ENCODE results near the gene RNF20.
"Not testable (repeated sequence)": the region's sequence is repeated elsewhere in the genome, so short reads cannot be mapped to it uniquely, and the experiment has no call there.

RNF20 gene

DNA sequence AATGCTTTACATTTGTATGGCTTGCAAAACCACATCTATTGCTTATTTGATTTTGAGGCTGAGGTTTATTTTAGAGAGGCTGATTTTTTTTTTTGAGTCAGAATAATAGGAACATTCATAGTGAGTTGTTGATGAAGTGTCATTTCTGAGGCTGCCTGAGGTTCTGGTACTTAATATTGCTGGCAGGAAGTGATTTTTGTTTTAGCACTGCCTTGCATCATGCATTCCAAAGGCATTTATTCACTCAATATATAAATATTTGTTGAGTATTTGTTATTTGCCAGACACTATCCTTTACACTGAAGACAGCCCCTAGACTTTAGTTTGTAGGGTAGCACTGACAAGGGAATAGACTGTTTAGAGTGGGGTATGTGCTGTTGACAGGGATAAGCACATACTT is 2.7 kb downstream of the RNF20 start:
- DNase-seq = no peak

DNA sequence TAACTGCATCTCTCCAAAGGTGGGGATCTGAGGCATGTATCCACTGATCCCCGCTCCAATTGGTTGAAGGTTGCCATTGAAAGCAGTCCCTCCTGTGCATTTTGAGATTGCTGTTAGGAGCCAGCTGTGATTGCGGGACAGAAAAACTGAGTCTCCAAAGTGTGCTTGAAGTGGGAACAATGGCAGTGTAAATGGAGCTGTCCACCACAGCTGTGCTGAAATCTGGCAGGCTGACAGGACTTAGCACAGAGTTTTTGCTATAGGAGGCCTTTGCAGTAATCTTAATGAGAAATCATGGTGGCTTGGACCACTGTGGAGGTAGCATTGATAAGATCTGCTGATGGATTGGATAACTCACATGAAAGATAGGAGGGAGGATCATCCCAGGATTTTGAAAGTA is 3.3 kb downstream of the RNF20 start:
- DNase-seq = peak; percentile 4 to 40

DNA sequence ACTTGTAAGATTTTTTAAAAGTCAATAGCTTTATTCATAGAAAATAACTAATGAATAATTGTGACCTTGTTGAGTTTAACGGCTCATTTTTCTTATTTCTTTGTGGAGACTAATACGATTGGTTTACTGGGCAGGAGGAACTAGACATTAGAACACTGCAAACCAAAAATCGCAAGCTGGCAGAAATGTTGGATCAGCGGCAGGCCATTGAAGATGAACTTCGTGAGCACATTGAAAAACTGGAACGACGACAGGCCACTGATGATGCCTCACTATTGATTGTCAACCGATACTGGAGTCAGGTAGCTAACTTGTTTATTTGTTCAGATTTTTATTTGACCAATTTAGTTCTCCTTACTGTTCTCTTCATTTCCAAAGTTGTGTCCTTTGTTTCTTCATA is 6.4 kb downstream of the RNF20 start:
- no peak for DNase-seq

DNA sequence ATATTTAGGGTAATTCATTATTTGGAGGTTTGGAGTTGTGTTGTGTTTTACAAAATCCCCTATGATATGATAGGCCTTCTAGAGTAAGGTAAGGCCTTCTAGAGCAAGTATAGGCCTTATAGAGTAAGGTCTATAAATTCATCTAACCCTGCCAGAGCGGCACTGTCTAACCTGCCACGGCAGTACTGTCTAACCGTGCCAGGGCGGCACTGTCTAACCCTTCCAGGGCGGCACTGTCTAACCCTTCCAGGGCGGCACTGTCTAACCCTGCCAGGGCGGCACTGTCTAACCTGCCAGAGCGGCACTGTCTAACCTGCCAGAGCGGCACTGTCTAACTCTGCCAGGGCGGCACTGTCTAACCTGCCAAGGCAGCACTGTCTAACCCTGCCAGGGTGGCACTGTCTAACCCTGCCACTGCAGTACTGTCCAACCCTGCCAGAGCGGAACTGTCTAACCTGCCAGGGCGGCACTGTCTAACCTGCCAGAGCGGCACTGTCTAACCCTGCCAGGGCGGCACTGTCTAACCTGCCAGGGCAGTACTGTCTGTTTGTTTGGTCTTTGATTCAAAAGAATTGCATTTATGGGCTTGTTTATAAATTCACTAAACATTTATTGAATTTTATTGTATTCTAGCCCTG is 9.6 kb downstream of the RNF20 start:
- no peak for DNase-seq

DNA sequence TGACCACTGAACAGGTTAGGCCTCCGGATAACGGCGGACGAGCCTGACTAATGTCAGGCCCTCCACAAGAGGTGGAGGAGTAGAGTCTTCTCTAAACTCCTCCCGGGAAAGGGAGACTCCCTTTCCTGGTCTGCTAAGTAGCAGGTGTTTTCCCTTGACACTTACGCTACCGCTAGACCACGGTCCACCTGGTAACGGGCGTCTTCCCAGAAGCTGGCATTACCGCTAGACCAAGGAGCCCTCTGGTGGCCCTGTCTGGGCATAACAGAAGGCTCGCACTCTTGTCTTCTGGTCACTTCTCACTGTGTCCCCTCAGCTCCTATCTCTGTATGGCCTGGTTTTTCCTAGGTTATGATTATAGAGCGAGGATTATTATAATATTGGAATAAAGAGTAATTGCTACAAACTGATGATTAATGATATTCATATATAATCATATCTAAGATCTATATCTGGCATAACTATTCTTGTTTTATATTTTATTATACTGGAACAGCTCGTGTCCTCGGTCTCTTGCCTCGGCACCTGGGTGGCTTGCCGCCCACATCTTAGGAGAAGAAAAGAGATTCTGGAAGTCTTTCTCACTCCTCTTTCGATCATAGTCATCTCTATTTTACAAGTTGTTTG is 15.9 kb downstream of the RNF20 start:
- DNase-seq = not testable (repeated sequence)

DNA sequence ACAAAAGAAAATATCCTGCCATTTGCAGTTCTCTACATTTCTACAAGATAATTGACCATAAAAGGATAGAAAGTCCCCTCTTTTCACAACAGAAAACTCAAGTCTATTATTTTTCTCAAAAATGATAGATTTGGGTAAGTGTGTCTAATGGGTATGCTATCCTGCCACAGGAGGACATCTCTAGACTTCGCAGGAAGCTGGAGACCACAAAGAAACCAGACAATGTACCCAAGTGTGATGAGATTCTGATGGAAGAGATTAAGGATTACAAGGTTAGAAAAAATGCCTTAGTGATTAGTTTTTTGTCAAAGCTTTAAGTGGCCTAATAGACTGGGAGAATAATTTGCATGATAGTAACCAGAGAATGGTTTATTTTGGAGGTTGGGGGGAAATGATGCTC is 28.1 kb downstream of the RNF20 start:
- no peak for DNase-seq

DNA sequence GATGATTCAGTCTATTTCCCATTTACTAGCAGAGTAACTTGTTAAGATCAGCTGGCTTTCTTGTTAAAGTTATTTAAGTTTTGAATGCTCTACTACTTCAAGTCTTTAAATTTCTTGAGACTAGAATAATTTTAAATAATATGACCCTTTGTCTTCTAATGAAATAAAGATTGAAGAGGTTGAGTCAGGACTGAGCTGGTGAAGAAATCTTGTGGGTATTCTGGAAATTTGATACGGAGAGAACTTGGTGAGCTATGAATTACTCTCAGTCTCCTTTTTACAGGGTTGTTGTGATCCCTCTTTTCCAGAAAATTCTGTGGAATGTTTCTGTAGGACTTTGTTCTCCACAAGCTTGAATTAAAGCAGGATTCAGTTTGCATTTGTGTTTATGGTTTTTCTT is 29.3 kb downstream of the RNF20 start:
- DNase-seq = no peak

DNA sequence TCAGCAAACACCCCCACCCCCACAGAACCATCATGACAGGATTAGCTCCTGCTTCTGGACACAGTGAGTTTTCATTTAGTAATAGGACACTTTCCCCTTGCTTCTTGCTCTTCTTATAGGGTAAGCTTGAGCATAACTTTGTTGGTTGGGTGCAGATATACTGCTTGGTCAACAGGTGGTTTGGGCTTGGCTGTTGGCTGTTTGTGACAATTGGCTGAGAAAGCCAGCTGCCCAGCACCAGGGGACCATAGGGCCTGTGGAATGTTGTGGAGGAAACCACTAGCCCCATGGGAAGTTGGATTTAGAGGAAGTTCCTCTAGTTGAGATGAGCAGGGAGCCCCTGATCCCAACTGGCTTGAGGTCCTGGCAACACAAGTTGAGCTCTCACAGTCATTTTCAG is 30.6 kb downstream of the RNF20 start:
- DNase-seq = no peak

DNA sequence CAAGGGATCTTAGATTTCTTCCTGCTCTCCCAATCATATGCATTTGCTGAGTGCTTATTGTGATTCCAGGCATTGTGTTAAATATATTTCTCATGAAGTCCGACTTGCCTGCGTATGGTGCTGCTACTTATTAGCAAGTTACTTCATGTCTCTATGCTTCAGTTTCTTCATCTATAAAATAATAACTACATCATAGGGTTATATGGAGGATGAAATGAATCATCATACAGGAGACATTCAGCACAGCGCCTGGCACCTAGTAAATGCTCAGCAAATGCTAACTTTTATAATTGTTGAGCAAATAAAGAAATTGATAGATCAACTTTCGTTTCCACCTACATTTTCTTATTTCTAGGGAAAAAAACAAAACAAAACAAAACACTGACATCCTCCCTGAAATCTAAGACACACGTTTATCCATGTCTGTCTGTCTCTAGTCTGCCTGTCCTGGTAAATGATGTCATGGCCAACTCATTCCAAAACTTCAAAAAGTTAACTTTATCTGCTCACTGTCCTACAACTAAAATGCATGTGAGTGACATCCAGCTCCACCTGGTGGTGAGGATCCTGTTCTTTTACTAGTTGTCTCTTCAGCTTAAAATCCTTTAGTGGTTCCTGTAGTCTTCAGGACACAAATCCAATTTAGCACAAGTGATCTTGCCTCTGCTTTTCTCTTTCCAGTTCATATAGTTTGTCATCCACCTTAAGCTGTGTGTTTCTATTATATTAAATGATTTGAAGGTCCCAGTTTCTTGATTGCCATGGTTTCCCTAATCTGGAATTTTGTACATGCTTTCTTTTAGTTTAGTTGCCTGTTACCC is 33.5 kb downstream of the RNF20 start:
- peak; percentile 56 to 68 for DNase-seq

DNA sequence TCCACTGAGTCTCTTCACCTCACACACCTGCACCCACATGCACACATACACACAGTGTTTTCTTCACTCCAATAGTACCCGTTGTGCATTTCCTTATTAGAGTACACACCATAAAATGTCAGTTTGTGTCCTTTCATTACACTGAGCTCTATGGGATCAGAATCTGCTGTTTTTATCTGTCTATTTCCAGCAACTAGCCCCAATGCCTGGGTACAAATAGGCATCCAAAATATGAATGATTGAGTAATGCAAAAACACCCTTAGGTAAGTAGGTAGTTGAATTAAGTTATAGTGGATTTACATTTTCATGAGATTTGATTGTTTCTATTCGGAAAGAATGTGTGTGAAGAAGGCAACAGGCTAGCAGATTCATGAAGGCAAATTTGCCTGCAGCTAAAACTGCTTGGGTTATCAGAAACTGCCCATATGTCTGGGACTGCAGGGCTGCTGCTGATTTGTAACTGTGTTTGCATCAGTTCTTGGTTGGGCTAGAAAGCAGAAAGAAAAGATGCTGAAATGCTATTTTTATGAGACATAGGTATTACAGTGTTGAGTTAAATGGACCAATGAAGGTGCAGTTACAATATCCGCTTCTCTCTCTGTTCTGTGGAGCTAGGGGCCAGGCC is 34.2 kb downstream of the RNF20 start:
- no peak for DNase-seq

DNA sequence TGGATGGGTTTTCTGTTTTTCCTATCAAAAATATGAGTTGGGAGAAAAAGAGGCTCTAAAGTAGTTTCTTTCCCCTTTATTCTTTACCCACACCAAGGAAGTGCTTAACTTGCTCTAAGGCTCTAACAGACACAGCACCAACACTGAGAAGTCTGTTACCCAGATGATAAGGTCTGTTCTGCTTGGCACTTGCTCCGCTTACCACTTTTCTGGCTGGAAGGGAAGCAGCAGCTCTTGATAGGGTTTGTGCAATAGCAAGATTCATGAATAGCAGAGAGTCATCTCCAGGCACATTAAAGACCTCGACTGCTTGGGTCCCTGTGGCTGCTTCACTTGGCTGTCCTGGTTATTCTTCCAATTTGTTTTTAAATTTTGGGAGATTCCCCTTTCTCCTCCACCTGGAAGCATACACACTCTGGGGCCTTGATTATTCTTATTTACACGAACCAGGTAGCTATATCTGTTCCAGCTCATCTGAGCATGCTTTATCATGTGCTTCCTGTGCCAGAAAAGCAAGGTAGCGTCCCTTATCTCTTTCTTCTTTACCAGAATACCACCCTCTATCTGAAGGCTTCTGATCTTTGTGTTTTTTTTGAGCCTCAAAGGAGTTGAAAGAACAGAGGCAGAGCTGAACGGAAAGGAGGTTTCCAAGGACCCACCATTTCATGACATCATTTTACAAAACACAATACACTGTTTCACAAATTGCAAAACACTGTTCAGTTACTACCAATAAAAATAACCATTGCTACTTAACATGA is 36.3 kb downstream of the RNF20 start:
- no peak for DNase-seq

DNA sequence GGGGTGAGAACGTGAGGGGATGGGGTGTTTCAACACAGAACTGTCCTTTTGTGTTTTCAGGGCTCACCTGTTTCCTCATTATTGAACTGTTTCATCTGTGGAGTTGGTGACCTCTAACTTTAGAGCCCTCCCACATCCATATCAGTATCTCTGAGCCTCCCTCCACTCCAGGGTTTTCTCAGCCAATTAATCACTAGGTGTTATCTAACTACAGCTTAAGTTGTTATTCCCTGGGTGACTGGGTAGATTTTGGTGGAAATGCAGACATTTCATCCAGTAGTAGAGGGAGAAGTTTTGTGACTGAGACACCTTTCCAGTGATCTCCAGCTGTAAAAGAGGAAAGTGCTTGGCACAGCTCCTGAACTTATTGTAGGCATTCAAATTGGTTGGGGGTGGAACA is 37.5 kb downstream of the RNF20 start:
- DNase-seq = no peak

DNA sequence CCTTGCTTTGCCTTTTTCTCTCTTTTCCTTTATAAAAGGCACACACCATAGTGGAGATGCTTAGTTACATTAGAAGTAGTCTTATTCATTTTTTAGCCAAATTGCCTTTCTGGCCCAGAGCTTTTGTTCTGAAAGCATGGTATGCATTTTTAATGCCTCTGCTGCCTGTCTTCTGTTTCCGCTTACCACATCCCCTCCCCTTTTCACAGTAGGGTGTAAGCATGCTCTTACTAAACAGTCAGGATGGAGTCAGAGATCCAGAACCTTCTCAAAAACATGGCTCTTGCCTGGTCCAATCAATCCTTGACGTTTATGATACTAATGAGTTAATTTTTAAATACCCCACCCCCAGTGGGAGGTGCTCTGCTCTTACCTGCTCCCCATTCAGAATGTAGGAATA is 38.7 kb downstream of the RNF20 start:
- DNase-seq = no peak

DNA sequence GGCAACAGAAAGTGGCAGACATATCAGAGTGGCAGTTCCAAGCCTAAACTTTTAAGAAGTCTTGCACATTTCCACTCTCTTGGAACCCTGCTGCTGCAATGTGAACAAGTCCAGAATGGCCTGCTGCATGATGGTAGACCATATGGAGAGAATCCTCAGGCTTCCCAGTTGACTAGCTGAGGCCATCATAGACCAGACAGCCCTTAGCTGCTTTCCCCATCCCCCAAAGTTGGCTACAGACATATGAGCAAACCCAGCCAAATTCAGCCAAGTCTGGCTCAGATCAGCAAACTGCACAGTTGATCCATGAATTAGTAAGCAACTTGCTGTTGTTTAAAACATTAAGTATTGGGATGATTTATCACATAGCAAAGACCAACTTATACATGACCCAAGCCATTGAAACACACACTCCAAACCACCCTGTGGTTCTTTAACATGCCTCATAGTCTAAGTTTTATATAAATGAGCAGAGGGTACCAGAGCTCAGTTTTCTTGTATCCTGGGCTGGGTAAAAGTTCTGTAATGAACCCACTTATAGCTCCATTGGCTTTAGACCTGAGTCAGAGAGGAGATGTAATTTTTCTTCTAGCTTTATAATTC is 41.2 kb downstream of the RNF20 start:
- no peak for DNase-seq

DNA sequence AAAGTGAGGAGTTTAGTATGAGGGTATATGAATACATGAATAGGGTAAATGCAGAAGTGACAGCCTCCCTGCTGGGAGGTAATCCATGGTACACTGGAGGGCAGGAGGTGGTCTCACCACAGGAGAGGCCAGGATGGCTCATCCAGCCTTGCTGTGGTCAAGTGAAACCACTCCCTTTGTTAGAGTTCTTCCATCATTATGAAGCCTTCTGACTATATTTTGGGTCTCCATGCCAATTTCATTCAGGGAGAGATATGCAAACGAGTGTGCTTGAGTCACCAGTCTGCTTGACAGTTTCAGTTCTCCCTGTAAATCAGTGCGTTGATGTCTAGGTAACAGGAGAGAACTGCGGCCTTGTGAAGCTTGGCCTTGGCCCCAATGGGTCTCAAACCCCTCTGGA is 44.7 kb downstream of the RNF20 start:
- no peak for DNase-seq

DNA sequence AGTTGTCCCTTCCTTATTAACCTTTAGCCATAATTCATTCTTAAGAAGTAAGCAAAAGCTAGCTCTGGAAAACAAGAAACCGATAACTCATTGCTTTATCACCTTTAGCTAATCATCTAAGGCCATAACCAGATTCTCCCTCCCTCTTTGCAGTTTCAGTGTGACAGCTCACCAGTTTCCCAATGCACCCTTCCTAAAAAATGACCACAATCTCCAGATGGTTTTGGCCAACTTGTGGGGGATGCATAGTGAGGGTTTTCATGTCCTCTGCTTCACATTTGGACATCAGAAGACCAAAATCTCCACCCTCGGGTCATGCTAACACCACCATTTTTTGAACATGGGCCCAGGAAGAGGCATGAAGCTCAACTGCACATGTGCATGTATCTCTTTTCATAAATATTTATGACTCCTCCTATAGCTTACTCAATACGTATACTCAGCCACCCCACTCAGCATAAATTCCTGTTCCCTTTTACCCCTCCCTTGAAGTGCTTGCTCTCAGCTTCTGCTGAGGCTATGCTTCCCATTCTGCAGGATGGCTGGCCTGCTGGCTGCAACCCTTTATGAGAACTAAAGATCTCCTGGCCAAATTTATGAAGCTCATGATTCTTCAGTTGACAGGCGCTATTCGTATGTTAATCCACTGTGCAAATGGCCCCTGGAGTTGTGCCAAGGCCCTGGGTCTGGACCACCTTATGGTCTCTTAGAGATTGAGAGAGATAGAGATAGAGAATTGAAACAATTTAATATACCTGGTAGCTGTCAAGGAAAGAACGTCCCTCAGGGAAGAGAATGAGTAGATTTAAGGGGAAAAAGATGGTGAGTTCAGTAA is 46.3 kb downstream of the RNF20 start:
- DNase-seq = peak; percentile 32 to 33

DNA sequence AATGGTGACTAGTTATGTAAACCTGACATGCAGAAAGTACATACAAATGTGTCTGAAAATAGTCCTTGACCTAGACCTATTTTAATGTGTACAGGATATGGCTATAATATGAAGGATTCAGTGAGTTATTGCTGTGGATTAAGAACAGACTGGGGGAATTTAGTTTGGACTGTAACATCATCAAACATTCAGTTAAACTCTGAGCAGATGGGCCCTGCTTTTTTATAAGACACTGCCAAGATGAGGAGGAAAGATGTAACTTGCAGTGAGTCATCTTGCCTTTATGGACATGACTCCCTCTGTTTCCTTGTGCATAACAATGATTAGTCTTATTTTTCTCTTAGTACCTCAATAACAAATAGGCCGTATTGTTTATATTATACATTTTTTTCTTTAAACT is 48.9 kb downstream of the RNF20 start:
- no peak for DNase-seq

DNA sequence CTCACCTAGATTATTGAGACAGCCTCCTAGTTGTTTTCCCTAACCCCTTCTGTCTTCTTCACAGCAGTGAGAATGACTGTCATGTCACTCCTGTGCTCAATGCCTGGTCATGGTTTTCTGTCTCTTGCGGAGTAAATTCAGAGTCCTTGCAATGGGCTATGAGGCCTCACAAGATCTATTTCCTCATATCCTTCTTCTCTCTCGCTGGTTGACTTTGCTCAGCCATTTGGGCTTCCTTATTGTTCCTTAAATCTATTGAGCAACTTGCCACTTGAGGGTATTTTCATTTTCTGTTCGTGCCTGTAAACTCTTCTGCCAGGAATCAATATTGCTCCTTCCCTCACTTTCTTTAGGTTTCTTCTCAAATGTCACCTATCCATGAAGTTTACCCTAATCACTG is 52.1 kb downstream of the RNF20 start:
- peak; percentile 62 to 65 for DNase-seq

DNA sequence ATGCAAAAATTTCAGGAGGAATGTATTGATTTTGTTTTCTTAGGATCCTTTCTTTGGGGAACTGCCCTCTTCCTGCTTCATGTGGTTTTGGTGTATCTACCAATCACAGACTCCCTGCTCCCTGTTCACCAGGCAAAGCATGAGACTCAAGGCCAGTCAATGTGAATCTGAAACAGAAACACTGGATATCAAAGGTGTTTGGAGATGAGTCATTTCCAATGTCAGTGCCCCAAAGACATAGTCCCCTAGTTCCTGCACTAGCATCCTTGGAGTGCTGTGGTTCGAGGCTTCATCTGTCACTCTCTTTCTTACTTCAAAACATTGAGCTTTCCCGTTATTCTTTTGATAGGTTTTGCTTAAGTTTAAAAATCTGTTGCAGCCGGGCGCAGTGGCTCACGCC is 53.0 kb downstream of the RNF20 start:
- DNase-seq = peak in 1 of 2 experiments; percentile 8

DNA sequence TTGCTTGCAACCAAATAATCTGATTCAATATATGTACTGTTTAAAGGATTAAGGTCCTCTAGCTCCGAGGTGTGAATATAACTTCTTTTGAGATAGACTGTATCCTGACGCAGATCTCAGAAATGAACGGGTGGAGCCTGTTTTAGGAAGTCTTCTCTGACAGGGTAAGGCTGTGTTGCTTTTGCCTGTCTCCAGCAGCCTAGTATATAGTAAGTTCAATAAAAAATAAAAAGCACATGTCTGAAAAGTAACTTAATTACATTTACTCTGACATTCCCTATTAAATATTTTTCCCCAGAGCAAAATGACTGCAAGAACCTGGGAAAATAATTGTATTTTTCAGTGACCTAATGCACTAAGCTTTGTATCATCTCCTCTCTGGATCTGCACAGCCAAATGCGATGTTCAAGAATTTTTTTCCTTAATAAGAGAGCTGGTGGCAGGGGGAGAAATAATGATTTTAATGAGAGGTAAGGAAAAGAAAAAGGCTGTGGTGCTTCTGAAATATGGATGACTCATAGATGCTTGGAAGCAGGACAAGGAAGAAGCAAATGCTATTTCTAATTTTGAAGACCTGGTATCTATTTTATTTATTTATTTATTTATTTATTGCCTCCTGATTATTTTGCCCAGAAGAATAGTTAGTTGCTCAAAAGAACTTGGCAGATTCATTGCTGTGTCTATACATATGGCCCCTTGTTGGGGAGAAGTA is 53.8 kb downstream of the RNF20 start:
- DNase-seq = no peak

DNA sequence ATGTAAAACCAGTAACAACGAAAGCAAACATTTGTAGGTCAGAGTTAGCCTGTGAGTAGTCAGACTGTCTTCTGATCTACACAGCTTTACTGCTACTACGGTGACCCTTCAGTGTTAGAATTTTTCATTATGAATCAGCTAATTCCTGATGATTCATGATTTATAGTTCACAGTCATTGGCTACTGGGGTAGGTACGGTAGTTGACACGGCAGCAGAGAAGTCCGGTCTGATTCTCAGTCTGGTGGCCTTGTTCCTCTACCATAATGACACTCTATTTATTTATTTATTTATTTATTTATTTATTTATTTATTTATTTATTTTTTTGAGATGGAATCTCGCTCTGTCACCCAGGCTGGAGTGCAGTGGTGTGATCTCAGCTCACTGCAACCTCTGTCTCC is 56.4 kb downstream of the RNF20 start:
- DNase-seq = not testable (repeated sequence)
